ENCODE data around the gene DIO1.
"Not testable (repeated sequence)": the region's sequence is repeated elsewhere in the genome, so short reads cannot be mapped to it uniquely, and the experiment has no call there.

DIO1 gene

GRCh38 chr1:53893999-53894636, at the start of gene DIO1:
Gene DIO1 (plus strand): TSS chr1:53894187. CDS start chr1:53894211, 24 bp downstream.
- DNase-seq = no peak

DNA sequence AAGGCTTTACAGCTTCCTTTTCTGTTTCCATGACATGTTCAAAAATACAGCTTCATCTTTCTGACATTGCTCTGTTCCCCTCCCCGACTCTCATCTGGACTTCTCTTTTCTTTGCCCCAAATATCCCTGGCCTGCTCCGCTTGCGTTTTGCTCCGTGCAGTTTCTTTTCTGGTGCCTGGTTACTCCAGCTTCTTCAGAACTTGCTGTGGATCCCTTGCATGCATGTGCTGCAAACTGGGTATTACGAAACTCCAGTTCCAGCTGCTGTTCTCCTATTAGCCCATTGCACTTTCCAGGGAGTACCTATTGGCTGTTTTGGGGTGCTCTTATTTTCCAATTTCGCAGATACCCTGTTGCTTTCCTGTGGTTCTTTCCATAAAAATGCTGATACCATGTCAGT, 46.0 kb upstream of the DIO1 start:
- no peak for DNase-seq

- DNase-seq = no peak
Measured at GRCh38 chr1:53850082-53850673, 43.8 kb upstream of the DIO1 start.

- no peak for DNase-seq
Measured at GRCh38 chr1:53851571-53852285, 42.3 kb upstream of the DIO1 start.

DNA sequence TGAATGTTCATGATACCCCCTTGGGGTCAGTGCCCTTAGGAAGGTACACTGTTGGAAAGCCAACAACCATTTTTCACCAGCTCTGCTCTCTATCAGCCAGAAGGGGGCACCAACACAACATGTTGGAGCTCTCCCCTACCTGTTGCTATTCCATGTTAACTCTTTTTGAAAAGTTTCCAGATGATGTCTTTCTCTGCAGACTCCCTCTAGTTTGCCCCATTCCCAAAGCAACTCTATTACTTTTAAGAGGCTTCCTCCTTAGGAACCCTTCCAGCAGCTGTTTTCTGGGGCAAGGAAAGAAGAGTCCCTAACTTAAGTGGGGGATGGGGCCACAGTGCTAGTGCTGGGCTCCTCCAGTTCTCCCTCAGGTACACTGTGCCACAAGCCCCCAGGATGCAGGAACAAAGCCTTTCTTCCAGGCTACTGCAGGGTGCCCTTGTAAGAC, 33.0 kb upstream of the DIO1 start:
- DNase-seq = peak; percentile 67

GRCh38 chr1:53862507-53862906, 31.5 kb upstream of the DIO1 start:
- no peak for DNase-seq

GRCh38 chr1:53868565-53868964, 25.4 kb upstream of the DIO1 start:
- no peak for DNase-seq

- no peak for DNase-seq
Measured at GRCh38 chr1:53869454-53870117, 24.4 kb upstream of the DIO1 start.

GRCh38 chr1:53871221-53871620, 22.8 kb upstream of the DIO1 start:
- no peak for DNase-seq

DNA sequence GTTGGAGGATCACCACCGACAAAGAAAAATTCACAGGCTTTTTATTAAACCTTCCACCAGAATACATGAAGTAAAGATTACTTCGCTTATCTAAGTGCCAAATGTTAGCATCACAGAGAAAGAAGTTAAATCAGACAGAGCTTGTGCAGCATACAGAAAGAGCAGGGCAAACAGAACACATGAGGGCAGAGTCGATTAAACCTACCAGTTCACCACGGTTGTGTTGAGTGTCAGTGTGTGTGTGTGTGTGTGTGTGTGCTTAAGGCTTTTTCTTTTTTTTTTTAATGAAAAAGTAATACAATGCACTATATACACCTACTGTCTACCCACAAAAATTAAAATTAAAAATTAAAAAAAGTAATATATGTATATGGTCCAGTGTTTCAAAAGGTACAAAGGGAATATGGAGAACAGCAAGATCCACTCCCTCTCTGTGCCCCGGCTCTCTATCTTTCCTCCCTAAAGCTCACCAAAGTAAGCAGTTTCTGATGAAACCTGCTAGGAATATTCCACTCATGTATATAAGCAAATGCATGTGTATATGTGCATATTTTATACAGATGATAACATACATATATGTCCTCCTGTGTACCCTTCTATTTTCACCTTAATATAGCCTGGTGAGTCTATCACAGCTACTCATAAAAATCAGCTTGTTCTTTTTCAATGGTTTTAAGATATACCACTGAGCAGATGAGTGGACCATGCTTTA, 22.1 kb upstream of the DIO1 start:
- DNase-seq = no peak

DNA sequence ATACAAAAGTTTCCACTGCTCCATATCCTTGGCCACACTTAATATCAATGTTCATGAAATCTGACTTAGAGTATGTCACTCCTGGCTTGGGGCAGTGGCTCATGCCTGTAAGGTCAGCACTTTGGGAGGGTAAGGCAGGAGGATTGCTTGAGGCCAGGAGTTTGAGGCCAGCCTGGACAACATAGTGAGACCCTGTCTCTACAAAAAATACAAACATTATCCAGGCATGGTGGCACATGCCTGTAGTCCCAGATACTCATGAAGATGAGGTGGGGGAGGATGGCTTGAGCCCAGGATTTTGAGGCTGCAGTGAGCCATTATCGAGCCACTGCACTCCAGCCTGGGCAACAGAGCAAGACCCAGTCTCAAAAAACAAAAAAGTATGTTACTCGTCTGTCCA, 18.8 kb upstream of the DIO1 start:
- not testable (repeated sequence) for DNase-seq

GRCh38 chr1:53878492-53879105, 15.4 kb upstream of the DIO1 start:
- DNase-seq = peak; percentile 54

GRCh38 chr1:53881853-53882252, 12.1 kb upstream of the DIO1 start:
- not testable (repeated sequence) for DNase-seq

DNA sequence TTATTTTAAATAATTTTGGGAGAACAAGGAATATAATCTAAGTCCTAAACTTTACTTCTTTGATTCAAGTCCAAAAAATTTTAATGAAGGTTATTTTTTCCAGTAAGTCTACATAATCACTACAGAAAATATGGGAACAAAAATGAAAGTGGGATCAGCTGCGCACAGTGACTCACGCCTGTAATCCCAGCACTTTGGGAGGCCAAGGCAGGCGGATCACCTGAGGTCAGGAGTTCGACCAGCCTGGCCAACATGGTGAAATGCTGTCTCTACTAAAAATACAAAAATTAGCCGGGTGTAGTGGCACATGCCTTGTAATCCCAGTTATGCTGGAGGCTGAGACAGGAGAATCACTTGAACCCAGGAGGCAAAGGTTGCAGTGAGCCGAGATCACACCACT, 10.4 kb upstream of the DIO1 start:
- not testable (repeated sequence) for DNase-seq

GRCh38 chr1:53888681-53889080, 5.3 kb upstream of the DIO1 start:
- no peak for DNase-seq

DNA sequence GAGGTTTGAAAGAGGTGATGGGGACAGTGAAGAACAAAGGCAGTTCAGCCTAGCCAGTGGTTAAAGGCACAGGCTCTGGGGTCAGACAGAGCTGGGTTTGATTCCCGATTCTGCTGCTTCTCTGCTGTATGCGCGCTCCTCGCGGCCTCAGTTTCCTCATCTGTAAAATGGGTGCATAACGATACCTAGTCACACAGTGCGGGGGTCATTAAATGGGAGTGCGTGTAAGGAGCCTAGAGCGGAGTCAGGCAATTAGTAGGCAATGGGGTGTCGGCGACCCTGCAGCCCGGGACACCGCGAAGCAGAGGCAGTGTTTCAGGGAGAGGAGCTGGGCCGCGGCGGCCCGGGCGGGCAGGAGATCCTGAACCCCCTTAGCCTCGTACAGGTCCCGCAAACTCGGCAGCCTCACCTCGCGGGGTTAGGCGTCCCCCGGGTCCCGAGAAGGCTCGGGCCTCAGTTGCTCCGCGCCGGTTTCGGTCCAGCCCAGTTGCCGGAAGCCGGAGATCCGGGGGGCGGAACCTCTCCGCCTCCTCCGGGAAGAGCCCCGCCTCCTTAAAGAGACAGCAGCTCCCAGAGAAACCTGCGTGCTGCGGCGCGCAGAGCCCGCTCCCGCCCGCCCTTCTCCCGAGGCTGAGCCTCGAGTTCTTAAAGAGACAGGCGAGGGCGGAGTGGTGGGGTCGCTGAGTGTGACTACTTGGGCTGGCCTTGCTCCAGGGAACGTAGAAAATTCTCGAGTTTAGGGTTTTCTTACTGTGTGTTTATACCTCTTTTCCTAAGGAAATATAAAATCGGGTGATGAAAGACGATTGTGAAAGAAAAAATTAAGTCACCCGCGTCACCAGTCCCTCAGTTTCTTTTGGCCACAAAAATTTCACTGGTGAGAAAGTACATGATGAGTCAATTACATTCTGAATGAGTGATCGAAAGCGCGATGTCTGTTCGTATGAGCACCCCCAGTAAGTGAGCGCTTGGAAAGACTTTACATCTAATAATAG, 4.4 kb upstream of the DIO1 start, which contains the start of gene YIPF1:
Gene YIPF1 (minus strand): TSS at position 494 of the 995 bp plus-strand sequence. CDS start 860 bp downstream, outside the sequence.
- peak; percentile 89 for DNase-seq

- no peak for DNase-seq
Measured at GRCh38 chr1:53890522-53890941, 3.5 kb upstream of the DIO1 start.

- no peak for DNase-seq
Measured at GRCh38 chr1:53891018-53891417, 3.0 kb upstream of the DIO1 start.

GRCh38 chr1:53891678-53892077, 2.3 kb upstream of the DIO1 start:
- no peak for DNase-seq

GRCh38 chr1:53892911-53893310, 1.1 kb upstream of the DIO1 start:
- DNase-seq = no peak

DNA sequence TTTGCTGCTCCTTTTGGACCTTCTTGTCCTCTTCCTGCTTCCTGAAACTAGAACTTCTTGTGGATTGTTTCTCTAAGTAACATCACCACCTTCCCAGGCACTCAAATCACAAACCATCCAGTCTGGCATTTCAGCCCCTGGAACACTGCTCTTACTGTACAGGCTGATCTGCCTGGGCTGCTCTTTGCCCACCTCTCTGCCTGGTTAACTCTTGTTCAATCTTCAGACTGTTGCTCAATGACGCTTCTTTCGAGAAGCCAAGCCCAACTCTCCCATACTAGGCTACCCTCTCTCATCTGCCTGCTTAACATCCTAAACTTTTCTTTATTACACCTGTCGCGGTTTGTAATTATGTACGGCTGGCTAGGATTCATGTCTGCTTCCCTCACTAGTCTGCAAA, 657 bp downstream of the DIO1 start:
- no peak for DNase-seq

All from CD4-positive, alpha-beta T cell treated with Interleukin-10 for 1 hour (primary cell).